IPS-18a (cell line): ENCODE measurements around the gene DNAH17.

ENCODE experiments used
- H3K27ac ChIP-seq: one replicate; pipeline ENCODE4 v1.5.1; 2013; ENCODE audit warnings: low read length
- H3K27me3 ChIP-seq: one replicate; pipeline ENCODE4 v1.6.1; 2013; ENCODE audit warnings: mild to moderate bottlenecking, low read length; ENCODE audit not compliant: control insufficient read depth, insufficient read depth
- H3K36me3 ChIP-seq: one replicate; pipeline ENCODE4 v1.6.1; 2013; ENCODE audit warnings: low read depth, low read length; ENCODE audit not compliant: control insufficient read depth
- H3K4me1 ChIP-seq: one replicate; pipeline ENCODE4 v1.6.1; 2013; ENCODE audit warnings: low read depth, low read length; ENCODE audit not compliant: control insufficient read depth
- H3K4me3 ChIP-seq: one replicate; pipeline ENCODE4 v1.5.1; 2013; ENCODE audit warnings: low read length
- H3K9ac ChIP-seq: one replicate; pipeline ENCODE4 v1.6.1; 2013; ENCODE audit warnings: mild to moderate bottlenecking, low read length, moderate library complexity
- H3K9me3 ChIP-seq: one replicate; pipeline ENCODE4 v1.6.1; 2013; ENCODE audit warnings: low read depth, low read length; ENCODE audit not compliant: control insufficient read depth

DNAH17 gene

GRCh38 chr17:78432226-78433012, 144.8 kb downstream of the DNAH17 start:
- H3K4me1 ChIP-seq: peaks cover 18% of the 10 kb centered on the region
- H3K9ac ChIP-seq: no peak overlapping the region
- no peak overlapping the region for H3K27ac ChIP-seq
- H3K36me3 ChIP-seq: no peaks in the 10 kb centered on the region
- no peaks in the 10 kb centered on the region for H3K27me3 ChIP-seq
- no peaks in the 10 kb centered on the region for H3K9me3 ChIP-seq
- H3K4me3 ChIP-seq: no peak overlapping the region

GRCh38 chr17:78431692-78431958, 145.6 kb downstream of the DNAH17 start:
- H3K9me3 ChIP-seq: no peaks in the 10 kb centered on the region
- no peak overlapping the region for H3K27ac ChIP-seq
- H3K9ac ChIP-seq: no peak overlapping the region

GRCh38 chr17:78430892-78431691, 146.1 kb downstream of the DNAH17 start:
- Histone ChIP-seq H3K36me3 (no peaks in the 10 kb centered on the region), H3K4me3 (no peak overlapping the region), H3K27ac (no peak overlapping the region), H3K9ac (no peak overlapping the region), H3K27me3 (no peaks in the 10 kb centered on the region), H3K4me1 (peaks cover 18% of the 10 kb centered on the region), H3K9me3 (no peaks in the 10 kb centered on the region)

More at GRCh38 chr17:78431692-78431958, 145.6 kb downstream of the DNAH17 start:
- Histone ChIP-seq H3K27me3 (no peaks in the 10 kb centered on the region), H3K4me1 (peaks cover 18% of the 10 kb centered on the region), H3K36me3 (no peaks in the 10 kb centered on the region), H3K4me3 (no peak overlapping the region)

DNA sequence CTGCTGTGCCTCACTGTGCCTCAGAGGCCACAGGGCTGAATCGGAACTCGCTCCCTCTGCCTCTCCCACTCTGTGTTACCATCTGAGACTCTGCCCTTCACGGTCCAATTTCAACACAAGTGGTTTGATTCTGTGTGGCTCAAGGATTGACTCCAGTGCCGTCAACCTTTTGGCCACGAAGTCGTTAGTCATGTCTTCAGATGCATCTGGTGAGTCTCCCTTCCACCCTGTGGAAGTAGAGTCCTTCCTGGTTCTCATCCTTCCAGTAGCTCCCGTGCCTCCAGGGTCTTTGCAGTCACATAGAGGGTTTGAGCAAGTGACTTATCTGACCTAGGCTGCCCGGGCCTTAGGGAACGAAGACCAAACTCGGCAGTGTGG, 147.6 kb downstream of the DNAH17 start:
- Histone ChIP-seq H3K9me3 (no peaks in the 10 kb centered on the region), H3K9ac (no peak overlapping the region), H3K4me1 (peaks cover 12% of the 10 kb centered on the region), H3K27me3 (no peaks in the 10 kb centered on the region), H3K27ac (no peak overlapping the region), H3K4me3 (no peak overlapping the region), H3K36me3 (peaks cover 7% of the 10 kb centered on the region)

DNA sequence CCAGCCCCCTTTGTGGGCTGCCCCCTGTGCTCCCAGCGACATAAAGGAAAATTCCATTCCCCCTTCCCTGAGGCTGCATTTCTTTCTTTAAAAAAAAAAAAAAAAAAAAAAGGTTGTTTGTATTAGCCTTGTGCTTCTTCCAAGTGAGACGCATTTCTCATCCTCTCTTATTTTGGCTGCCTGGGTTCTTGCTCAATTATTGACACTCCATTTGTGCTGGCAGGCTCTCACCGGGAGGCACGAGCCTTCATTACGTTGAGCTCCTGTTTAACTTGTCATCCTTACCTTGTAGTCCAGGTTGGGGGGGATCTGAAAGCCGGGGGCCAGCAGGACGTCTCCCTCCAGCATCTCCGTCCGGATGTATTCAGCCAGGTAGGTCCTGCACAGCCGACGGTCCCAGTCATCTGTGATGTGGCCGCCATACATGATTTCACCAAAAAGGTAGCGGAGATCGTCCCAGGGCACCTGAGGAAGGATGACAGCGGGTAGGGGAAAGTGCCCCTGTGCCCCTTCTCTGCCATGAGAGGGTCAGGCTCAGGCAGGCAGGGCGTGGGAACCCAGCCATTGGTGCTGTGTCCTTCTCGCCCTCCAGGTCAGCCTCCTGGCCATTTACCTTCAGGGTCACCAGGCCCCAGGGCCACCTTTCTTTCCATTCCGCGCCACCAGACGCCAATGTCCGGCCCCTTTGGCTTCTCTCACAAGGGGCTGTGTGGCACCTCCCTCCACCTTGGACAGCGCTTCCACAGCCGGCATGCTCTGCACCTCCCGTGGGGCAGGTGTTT, 148.2 kb downstream of the DNAH17 start:
- Histone ChIP-seq H3K27ac (no peak overlapping the region), H3K36me3 (peaks cover 13% of the 10 kb centered on the region), H3K4me3 (no peak overlapping the region), H3K9ac (no peak overlapping the region), H3K27me3 (no peaks in the 10 kb centered on the region), H3K9me3 (no peaks in the 10 kb centered on the region), H3K4me1 (peaks cover 7% of the 10 kb centered on the region)

DNA sequence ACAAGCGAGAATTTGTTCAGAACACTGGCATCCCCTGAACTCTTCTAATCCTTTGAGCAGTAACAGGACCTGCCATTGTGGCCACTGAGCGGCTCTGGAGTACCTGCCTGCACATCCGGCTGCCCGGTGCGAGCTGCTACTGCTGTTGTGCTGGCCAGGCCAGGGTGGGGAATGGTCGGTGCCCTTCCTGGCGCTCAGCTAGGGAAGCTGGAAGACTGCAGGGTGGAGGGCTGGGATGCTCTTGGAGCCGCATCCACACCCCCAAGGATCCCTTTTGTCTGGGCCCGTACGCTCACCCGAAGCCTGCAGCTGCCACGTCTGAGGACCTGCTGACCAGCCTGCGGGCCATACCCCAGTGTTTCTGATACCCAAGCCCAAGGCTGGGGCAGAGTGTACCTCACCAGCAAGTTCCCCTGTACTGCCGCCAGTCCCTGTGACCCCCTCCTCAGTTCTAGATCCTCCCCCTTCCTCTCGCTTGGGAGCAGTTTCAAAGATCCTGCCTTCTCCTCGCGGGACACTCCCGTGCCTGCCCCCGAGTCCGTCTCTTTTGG, 149.1 kb downstream of the DNAH17 start:
- Histone ChIP-seq H3K9ac (no peak overlapping the region), H3K4me3 (no peak overlapping the region), H3K9me3 (no peaks in the 10 kb centered on the region), H3K4me1 (peaks cover 6% of the 10 kb centered on the region), H3K27ac (no peak overlapping the region), H3K36me3 (peaks cover 19% of the 10 kb centered on the region), H3K27me3 (no peaks in the 10 kb centered on the region)

GRCh38 chr17:78427140-78427539, 150.1 kb downstream of the DNAH17 start:
- no peak overlapping the region for H3K9ac ChIP-seq
- H3K36me3 ChIP-seq: peaks cover 23% of the 10 kb centered on the region
- H3K27ac ChIP-seq: no peak overlapping the region
- peaks cover 6% of the 10 kb centered on the region for H3K4me1 ChIP-seq
- no peaks in the 10 kb centered on the region for H3K27me3 ChIP-seq
- no peak overlapping the region for H3K4me3 ChIP-seq
- H3K9me3 ChIP-seq: no peaks in the 10 kb centered on the region

DNA sequence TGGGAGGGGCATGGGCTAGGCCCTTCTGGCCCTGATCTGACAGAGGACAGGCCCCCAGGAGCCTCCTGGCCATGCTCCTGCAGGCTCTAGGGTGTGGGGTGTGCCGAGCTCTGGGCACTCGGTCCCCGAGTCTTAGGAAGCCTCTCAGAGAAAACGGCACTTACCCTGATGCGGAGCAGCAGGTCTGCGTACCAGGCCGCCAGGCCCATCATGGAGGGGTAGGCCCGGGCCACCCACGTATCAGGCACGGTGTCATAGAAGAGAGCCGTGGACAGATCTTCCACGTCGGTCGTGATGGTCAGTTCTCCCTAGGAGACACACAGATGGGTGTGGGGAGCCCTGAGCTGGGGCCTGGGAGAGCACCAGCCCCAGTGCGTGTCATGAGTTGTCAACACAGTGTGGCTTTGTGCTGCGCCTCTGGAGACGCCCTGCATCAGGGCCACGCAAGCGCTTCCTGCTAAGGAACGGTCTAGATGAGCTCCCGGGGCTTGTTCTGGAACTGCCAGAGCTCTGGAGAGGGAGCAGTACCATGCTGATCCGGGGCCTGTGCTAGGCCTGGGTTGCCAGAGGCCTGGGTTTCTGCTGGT, 150.8 kb downstream of the DNAH17 start:
- no peak overlapping the region for H3K9ac ChIP-seq
- H3K27me3 ChIP-seq: no peaks in the 10 kb centered on the region
- no peak overlapping the region for H3K4me3 ChIP-seq
- peaks cover 23% of the 10 kb centered on the region for H3K36me3 ChIP-seq
- H3K4me1 ChIP-seq: peaks cover 5% of the 10 kb centered on the region
- H3K27ac ChIP-seq: no peak overlapping the region
- H3K9me3 ChIP-seq: no peaks in the 10 kb centered on the region

DNA sequence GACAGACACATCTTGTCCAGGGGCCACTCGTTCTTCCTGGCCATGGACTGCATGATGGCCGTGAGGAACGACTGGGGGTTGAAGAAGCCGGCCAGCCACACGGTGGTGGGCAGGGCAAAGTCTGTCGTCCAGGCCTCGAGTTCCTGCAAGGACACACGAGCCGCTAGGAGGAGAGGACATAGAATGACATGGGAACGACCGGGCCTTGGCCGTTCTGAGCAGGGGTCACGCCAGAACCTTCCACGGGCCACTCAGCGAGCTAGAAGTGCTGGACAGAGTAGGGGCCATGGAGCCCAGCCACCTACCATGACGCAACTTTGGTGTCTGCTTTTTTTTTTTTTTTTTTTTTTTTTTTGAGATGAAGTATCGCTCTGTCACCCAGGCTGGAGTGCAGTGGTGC, 151.8 kb downstream of the DNAH17 start:
- Histone ChIP-seq H3K27ac (no peak overlapping the region), H3K36me3 (peaks cover 26% of the 10 kb centered on the region), H3K27me3 (no peaks in the 10 kb centered on the region), H3K9ac (no peak overlapping the region), H3K4me3 (no peak overlapping the region), H3K4me1 (no peaks in the 10 kb centered on the region), H3K9me3 (no peaks in the 10 kb centered on the region)

- H3K4me1 ChIP-seq: no peaks in the 10 kb centered on the region
- no peak overlapping the region for H3K4me3 ChIP-seq
- H3K9me3 ChIP-seq: no peaks in the 10 kb centered on the region
- H3K36me3 ChIP-seq: peaks cover 35% of the 10 kb centered on the region
- H3K27ac ChIP-seq: no peak overlapping the region
- H3K27me3 ChIP-seq: no peaks in the 10 kb centered on the region
- no peak overlapping the region for H3K9ac ChIP-seq
Measured at GRCh38 chr17:78423961-78424675, 153.1 kb downstream of the DNAH17 start.
